Measurements from ENCODE around the gene ANKRD65.

The ANKRD65 gene

DNA sequence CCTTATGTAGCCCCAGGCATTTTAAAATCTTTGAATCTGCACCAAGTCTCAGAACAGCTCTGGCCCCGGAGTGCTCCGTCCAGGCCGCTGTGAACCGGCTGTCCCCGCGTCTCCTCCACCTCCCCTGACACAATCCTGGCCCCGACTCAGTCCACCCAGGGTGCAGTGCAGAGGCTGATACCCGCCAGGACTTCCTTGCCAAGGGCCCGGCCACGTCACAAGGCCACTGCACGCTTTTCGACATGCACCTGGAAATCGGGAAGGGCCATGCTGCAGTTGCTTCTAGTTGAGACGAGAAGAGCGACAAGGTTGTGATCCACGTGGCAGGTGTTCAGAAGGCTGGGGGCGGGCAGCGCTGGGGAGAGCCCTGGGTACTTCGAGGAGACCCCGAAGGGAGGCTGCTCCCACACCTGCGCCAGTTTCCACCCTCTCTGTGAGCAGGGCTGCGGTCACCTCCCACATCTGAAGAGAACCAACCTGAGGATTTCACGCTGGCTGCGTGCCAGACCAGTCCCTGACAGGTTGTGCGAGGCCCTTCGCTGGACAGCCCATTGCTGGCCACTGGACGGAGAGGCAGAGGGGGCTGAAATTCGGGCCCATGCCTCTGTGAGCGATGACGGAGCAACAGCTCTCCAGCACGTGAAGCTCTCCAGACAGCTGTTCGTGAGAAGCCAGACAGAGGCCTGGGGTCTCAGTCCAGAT is 21.1 kb upstream of the ANKRD65 start:
- DNase-seq (ENCODE audit: low read depth in 2 of 2): no peak

DNA sequence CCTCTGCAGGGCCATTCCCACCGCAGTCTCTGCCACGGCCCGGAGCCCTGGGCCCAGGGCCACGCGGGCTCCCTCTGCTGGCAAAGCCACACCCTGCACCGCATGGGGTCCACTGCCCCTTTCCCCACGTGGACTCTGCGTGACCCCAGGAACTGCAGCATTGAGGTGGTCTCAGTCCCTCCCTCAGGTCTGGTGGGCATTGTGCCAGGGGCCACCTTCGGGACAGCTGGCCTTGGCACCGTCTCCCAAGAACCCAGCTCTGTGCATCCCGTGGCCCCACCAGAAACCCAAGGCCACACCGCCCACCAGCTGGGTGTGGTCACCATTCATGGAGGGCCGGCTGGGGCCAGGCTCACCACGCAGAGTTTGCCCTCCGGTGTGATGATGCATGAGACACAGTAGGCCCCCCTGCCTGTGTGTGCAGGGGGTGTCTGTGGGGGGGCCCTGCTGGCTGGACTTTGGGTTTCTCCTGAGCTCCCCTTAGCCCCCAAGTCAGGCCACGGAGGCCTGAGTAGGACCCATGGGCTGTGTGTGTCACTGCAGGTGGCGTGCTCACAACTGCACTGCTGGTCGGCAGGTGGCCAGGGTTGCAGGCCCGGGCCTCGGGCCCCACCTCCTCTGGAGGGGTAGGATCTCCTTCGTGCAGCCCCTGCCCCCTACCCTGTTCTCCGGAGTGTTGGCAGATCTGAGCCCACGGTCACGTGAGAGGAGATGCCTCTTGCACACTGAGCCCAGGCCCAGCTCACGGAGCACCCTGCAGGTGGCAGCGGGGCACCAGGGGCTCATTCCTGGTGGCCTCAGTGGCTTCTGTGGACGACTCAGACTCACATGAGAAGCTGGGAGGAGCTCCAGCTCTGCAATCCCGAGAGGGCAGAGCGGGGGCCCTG is 20.2 kb upstream of the ANKRD65 start:
- DNase-seq (ENCODE audit: low read depth in 2 of 2): peak; percentile 36 to 43

DNA sequence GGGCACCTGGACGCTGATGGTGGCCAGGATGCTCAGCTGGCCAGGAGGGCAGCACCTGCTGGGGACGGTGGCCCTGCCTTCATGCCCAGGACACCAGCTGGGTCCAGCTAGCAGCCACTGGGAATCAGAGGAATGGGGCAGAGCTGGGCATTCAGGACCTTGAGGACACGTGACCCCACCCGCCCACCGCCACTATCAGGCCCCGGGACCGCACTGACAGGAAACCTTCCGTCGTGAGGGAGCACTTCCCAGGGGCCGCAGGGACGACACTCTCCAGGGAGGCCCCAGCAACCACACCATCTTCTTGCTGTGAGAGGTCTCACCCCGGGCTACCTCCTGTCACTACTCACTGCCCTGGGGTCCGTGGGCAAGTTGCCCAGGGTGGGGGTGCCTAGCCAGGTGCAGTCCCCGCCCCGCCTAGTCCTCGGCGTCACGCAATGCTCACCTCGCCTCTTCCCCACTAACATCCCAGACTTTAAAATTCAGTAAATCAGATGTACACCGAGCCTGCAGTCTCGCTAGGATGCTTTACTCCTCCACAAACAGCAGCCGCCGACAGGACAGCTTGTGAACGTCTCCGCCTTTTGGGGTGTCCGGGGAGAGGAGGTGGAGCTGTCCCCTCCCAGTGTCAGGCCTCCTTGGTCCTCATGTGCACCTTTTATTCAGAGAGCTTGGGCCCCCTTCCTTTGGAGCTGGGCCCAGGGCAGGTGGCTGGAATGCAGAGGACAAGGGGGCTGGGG is 19.4 kb upstream of the ANKRD65 start:
- DNase-seq (ENCODE audit: low read depth in 2 of 2): no peak

DNA sequence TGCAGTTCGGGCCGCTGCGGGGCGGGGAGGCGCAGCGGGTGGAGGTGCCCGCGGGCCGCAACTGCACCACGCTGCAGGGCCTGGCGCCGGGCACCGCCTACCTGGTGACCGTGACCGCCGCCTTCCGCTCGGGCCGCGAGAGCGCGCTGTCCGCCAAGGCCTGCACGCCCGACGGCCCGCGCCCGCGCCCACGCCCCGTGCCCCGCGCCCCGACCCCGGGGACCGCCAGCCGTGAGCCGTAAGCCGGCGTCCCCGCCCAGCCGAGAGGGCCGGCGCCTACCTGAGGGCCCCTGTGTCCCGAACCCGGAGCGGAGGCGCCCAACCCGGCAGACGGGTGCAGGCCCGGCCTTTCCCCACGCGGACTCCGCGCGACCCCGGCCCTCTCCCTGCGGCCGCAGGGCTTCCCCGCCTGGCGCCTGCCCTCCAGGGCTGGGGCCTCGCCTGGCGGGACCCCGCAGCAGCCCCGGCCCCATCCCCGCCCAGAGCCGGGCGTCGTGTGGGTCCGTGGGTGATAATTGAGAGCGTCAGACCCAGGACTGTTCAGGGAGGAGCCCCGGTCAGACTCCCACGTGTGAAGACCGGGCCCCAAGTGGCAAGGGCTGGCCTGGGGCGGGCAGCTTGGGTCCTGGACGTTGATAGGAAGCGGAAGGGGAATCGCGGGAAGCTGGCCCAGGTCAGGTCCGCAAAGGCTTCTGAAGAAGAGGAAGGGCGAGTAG is 18.6 kb upstream of the ANKRD65 start:
- DNase-seq (ENCODE audit: low read depth in 2 of 2): no peak

DNA sequence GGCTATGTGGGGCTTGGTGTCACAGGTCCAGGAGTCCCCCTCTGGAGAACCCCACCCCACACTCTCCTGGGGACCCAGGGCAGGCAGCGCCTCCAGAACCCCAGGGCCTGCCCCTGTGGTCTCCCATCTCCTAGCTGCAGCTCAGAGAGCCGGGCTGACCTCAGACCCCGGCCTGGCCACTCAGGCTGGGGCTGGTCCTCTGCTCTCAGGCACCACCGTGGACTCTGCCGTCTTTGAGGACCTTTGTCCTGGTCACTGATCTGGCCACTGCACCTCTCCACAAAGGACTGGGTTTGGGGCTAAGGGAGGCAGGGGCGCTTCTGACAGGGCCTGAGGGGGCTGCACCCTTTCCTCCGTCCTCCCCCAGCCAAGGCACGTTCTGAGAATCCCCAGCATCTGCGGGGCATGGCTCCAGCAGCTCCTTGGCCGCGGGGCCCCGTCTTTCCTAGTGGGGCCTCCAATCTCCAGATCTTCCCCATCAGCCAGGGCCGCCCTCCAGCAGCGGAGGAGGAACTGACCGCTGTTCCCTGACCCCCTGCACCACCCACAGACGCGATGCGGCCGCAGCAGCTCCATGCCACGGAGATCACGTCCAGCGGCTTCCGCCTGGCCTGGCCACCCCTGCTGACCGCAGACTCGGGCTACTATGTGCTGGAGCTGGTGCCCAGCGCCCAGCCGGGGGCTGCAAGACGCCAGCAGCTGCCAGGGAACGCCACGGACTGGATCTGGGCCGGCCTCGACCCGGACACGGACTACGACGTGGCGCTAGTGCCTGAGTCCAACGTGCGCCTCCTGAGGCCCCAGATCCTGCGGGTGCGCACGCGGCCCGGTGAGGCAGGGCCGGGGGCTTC is 17.7 kb upstream of the ANKRD65 start:
- no peak for DNase-seq (ENCODE audit: low read depth in 2 of 2)

DNA sequence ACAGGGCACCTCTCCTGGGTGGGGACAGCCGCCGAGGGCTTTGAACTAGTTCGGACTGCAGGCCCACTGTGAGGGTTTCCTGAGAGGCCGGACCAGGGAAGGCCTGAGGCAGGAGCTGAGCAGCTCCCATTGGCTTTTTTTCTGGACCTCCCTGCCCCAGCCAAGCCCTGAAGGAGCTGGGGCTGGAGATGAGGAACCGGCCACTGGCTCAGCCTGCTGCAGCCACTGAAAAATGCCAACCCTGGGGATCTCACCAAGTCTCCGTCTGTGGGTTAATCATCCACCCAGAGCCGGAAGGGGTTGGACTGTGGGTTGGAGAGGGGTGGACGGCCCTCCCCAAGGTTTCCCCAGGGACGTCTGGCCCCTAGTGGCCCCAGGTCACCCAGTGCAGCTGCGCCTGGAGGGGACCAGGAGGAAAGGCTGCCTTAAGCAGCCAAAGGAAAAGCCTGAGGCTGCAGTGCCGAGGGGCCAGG is 16.9 kb upstream of the ANKRD65 start:
- DNase-seq (ENCODE audit: low read depth in 2 of 2): no peak

DNA sequence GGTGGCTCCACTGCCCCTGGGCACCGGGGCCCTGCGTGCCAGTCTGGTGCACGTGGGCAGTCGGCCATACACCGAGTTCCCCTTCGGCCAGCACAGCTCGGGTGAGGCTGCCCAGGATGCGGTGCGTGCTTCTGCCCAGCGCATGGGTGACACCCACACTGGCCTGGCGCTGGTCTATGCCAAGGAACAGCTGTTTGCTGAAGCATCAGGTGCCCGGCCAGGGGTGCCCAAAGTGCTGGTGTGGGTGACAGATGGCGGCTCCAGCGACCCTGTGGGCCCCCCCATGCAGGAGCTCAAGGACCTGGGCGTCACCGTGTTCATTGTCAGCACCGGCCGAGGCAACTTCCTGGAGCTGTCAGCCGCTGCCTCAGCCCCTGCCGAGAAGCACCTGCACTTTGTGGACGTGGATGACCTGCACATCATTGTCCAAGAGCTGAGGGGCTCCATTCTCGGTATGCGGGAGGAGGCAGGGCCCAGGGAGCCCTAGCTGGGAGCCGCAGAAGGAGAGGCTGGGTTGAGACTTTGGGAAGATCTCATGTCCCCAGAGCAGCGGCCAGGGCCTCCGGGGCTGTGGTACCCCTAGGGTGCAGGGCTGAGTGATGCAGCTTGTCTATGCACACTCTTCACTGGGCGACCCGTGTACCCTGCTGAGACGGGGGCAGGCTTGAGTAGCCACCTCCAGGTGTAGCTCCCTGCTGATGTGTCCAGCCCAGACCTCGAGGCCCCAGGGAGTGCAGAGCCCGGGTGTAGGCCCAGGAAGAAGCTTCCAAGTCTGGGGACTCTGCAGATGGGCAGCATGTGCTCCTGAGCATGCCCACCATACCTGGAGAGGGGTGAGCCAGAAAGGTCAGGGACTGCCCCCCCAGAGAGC is 16.2 kb upstream of the ANKRD65 start:
- no peak for DNase-seq (ENCODE audit: low read depth in 2 of 2)

DNA sequence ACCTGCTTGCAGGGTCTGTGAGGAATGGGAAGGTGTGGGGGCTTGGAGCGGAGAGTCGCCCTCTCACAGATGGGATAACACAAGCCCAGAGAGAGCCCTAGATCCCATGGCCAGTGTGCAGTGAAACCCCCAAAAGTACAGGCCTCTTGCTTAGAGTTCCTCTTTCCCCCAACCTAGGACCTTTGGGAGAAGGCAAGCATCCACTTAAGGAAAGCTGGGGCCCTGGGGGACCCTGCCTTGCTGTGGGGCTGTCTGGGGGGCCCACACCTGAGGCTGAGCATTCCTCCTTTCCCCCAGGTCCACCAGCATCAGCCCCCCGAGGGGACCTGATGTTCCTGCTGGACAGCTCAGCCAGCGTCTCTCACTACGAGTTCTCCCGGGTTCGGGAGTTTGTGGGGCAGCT is 15.6 kb upstream of the ANKRD65 start:
- no peak for DNase-seq (ENCODE audit: low read depth in 2 of 2)

DNA sequence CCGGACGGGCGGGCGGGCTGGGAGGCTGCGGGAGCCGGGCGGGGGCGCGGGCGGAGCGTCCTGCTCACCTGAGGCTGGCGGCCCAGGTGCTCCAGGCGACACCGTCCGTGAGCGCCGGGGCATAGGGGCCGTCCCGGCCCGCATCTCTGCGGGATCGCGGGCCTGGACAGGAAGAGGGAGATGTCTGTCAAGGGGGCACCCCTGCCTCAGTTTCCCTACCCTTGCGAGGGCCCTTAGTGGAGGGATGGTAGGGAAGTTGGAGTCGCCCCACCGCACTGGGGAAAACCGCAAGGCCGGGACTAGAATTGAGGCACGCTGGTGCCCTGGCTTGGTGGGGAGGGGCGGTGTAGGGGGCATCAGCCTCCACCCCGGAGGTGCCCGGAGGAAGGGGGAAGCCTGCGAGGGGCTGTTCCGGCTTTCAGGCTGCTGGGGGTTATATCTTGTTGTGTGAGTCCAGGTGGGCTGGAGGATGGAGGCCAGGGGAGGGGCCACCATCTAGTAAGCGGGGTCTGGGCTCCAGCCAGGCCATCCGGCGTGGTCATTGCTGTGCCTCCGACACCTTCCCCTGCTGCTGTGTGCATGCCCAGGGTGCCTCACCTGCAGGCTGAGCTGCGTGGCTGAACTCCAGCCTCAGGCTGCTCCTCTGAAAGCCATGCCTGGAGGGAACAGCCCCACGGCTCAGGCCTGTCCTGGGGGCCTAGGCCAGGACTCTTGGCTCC is 15.0 kb upstream of the ANKRD65 start:
- no peak for DNase-seq (ENCODE audit: low read depth in 2 of 2)

DNA sequence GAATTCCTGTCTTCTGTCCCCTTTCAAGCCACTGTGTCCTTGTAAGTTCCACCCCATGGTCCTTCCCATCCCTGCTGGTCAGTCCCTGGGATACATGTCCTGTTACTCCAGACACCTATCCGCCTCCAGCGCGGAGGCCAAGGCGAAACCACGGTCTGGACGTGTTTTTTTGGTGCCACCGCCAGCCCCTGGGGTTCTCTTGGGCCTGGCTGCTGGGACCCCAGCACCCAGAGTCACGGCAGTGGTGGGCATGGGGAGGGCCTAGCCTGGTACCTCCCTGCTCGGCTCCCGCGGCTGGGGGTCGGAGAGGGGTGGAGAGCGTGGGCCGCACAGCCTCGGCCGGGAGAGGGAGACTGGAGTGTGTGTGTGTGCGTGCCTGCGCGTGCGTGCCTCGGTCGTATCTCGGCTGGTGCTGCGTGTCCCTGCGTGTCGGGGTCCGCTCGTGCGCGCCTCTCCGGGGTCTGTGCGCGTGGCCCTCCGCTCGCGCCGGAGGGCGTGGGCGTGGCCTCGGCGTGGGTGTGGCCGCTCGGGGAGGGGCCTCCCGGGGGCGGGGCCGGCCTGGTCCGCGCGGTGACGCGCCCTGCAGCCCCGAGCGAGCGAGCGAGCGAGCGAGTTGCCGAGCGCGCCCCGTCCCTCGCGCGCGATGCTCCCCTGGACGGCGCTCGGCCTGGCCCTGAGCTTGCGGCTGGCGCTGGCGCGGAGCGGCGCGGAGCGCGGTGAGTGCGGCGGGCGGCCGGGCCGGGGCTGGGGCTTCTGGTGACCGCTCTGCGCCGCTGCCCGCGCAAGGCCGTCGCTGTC is 14.2 kb upstream of the ANKRD65 start, which contains the start of gene VWA1:
VWA1 (plus strand) TSS at position 585 of the 798 bp plus-strand sequence; CDS start at position 644, 59 bp downstream.
- DNase-seq (ENCODE audit: low read depth in 2 of 2): peak; percentile 53 to 55

DNA sequence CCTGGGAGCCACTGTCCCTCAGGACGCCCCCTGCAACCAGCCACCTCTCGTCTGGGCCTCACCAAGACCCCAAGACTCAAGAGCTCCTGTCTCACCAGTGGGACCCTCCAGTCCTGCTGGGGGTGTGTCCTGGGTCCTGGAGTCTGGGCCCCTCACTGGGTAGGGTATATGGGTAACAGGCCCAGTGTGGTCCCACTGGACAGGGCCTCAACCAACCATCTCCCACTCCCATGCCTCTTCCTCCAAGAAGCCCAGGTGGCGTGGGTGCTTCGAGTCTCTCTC is 13.7 kb upstream of the ANKRD65 start:
- DNase-seq (ENCODE audit: low read depth in 2 of 2): no peak

DNA sequence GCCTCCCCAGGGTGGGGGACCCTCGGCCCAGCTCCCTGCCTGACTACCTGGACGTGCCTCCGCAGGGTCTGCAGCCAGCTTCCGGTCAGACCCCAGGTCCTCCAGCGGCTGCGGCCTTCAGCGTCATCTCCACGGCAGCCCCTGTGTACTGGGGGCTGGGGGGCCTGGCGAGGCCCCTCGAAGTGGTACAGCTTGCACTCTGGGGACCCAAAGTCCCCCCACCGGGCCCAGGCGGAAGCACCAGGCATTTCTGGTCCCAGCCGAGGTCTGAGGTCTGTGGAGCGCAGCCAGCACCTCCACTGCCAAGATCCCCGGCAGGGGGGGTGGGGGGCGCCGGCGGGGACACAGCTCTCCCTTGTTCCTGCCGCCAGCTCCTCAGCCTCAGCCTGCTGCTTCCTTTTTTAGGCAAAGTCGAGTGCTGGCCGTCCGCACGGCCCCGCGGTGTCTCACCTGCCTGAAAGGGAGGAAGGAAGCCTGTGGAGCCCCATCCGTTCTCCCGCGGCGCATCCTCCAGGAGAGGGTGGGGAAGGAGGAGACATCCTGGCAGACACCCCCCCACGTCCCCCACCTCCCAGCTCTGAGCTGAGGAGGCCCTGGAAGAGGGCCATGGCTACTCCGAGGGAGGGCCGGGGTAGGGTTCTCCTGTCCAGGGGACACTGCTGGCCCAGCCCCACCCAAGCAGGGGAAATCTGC is 13.2 kb upstream of the ANKRD65 start:
- DNase-seq (ENCODE audit: low read depth in 2 of 2): no peak

DNA sequence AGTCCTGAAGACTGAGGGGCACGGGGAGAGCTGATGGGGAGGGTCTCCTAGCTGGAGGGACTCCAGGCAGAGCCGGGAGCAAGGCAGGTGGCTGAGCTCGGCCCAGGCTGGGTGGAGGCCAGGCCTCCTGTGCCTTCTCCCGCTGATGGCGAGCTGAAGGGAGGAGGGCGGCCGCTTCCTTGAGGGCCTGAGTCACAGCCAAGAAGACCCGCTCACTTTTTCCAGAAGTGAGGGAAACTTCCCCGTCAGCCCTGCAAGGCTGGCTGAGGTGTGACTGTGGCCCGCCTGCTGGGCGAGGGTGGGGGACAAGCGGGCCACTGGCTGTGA is 12.7 kb upstream of the ANKRD65 start:
- peak; percentile 57 to 63 for DNase-seq (ENCODE audit: low read depth in 2 of 2)

DNA sequence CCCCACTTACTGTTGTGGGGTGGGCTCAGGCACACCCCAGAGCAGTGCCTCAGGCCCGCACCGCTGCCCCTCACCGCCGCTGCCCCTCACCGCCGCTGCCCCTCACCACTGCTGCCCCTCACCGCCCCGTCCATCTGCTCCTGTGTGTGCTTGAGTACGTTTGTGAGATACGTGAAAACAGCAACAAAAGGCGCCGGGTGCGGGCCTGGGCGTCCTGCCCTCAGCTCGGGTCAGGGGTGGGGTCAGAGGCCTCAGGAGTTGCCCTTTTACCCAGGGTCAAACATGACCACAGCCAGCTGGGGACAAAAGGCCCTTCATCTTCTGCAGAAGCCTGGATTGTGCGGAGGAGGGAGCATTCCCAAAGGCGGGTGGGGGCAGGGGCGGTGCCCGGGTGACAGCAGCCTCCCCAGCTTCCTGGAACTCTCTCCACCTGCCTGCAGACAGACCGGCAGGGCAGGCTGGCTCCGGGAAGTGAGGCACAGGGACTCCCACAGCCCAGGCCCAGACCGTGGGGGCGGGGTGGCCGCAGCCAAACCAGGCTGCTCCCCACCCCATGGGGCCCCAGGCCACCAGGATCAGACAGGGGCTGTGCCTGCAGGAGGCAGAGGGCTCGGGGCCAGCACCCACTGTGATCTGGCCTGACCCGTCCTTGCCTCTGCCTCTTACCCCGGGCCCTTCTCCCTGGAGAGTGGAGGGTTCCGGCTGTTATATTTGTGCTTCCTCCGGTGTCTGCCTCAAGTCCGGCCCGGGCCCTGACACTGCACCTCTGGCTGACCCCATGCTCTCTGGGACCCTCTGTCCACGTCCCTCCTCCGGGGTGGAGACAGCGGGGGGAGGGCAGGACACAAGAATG is 12.1 kb upstream of the ANKRD65 start:
- DNase-seq (ENCODE audit: low read depth in 2 of 2): no peak

DNA sequence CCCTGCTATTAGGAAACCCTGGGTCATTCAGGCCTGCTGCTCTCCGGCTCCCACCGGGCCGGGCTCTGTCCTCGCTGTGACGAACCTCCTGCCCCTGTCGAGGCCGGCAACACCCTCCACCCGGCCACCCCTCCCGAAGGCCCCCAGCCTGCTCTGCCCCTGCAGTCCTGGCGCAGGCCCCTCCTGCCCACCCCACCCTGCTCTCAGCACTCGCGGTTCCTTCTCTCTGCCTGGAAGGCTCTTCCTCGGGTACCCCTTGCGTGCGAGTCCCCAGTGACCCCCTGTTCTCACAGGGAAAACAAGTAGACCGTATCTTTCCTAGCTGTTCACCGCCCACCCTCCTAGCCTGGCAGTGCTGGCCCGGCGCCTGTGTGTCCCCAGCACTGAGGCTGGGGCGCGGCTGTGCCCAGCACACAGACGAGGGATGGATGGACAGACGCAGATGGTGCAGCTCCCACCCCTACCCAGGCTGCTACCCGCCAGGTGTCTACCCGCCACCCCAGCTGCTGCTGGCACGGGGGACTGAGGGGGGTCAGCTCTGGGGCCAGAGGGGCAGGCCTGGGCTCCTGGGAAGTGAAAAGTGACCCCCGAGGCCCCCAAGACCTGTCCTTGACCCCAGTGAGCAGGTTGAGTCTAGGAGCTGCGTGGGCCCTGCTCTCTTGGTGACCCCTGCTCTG is 11.3 kb upstream of the ANKRD65 start:
- no peak for DNase-seq (ENCODE audit: low read depth in 2 of 2)

DNA sequence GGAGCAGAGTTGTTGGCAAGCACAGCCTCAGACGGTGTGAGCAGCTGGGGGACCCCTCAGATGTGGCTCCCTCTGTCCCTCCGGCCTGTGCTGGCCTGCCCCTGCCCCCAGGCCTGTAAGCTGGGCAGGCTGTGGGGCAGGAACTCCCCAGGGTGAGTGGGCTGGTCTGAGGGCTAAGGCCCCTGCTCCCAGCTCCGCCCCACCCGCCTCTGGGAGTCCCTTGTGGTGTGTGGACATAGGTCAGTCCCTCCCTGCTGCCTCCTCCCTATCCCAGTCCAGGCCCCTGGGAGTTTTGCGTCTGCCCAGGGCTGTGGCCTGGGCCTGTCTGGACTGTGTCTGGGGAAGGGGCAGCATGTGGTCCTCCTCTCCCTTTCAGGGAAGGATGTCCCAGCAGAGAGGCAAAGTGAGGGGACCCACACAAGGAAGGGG is 10.8 kb upstream of the ANKRD65 start:
- no peak for DNase-seq (ENCODE audit: low read depth in 2 of 2)
